Esophagus muscularis mucosa (tissue), 4 donors: ENCODE results near the gene KIF23. TPM values are rescaled to one million over a fixed set of nuclear protein-coding genes. Genes with fewer than 3 reads are reported as not detected.

Experiments used
- DNase-seq: peaks from one replicate; pipeline ENCODE4 v3.0.0-alpha.2; 2017; ENCODE audit errors: extremely low spot score
- H3K27ac ChIP-seq, 4 donors: fragments of 200-600 bp; sonication (generic); replicated peaks in 1 of 4; 1 replicate in 3 of 4; 2 replicates in 1 of 4; pipeline ENCODE4 v1.5.1; 2016 to 2019; ENCODE audit warnings: mild to moderate bottlenecking in 1 of 4
- H3K27me3 ChIP-seq, 4 donors: fragments of 200-600 bp; sonication (generic); one replicate each; pipeline versions ENCODE4 v1.5.1 to v1.6.0; 2016 to 2019
- H3K36me3 ChIP-seq, 4 donors: fragments of 200-600 bp; sonication (generic); one replicate each; pipeline ENCODE4 v1.5.1; 2016 to 2019
- H3K4me1 ChIP-seq, 4 donors: fragments of 200-600 bp; sonication (generic); one replicate each; pipeline ENCODE4 v1.5.1; 2016 to 2019
- H3K4me3 ChIP-seq, 4 donors: fragments of 200-600 bp; sonication (generic); 1 replicate in 2 of 4; 2 replicates in 2 of 4; pipeline ENCODE4 v1.5.1; 2016 to 2019; ENCODE audit warnings: mild to moderate bottlenecking in 4 of 4, moderate library complexity in 1 of 4
- H3K9me3 ChIP-seq, 4 donors: fragments of 200-600 bp; sonication (generic); 1 replicate in 3 of 4; 2 replicates in 1 of 4; pipeline ENCODE4 v1.5.1; 2016 to 2019
- EP300 ChIP-seq: sonication (generic); formaldehyde crosslinking; IDR thresholded peaks from one replicate; pipeline ENCODE4 v1.6.1; 2017; ENCODE audit warnings: antibody characterized with exemption
- POLR2A ChIP-seq: fragments of 450-650 bp; IDR thresholded peaks from one replicate; pipeline ENCODE4 v1.6.1; 2017; ENCODE audit warnings: antibody characterized with exemption, moderate library complexity, mild to moderate bottlenecking, low read depth
- POLR2AphosphoS5 ChIP-seq, 2 donors: sonication (generic); formaldehyde crosslinking; IDR thresholded peaks; one replicate each; pipeline ENCODE4 v1.6.1; 2017; ENCODE audit warnings: antibody characterized with exemption in 2 of 2
- WGBS: methylation state at CpG from one replicate; pipeline ENCODE4 v1.1.5; 2018; 5-methylcytosine and 5-hydroxymethylcytosine counted together
- intact Hi-C: fragments of 100-400 bp; cut with DNase I; formaldehyde crosslinking; loops from one replicate; pipeline ENCODE4 v1.15.1; 2023
- total RNA-seq, 4 donors: library from RNA; depleted of rRNA; stranded (reverse); fragments of >200 nt; gene quantifications; one replicate each; pipeline versions ENCODE4 v1.1.0 to v1.2.1, GENCODE V29; 2016
- TF ChIP-seq, protein P1 (sequence below), 3 experiments: fragments of 200-600 bp in 2 of 3; fragments of 450-650 bp in 1 of 3; sonication (generic) in 2 of 3; IDR thresholded peaks; one replicate each; pipeline ENCODE4 v1.5.1; 2017 to 2019; ENCODE audit warnings: antibody characterized with exemption in 3 of 3, mild to moderate bottlenecking in 2 of 3, moderate library complexity in 1 of 3

KIF23 gene
- total RNA-seq, 4 donors from 2014 or later: 1.7 to 7.1 (median 4.9) TPM

GRCh38 chr15:69390575-69390974, 23.6 kb upstream of the KIF23 start:
- Histone ChIP-seq H3K4me3 (no peak overlapping the region), H3K36me3 (no peaks in the 10 kb centered on the region), H3K4me1 (peaks cover 7 to 10% (median 10%) of the 10 kb centered on the region in 4 donors), H3K9me3 (no peaks in the 10 kb centered on the region), H3K27ac (no peak overlapping the region), H3K27me3 (peaks cover 0 to 9% (median 0%) of the 10 kb centered on the region in 4 donors)
- 83% methylated on average over 2 of the region's 2 CpGs for WGBS
- intact Hi-C loops: loop anchor here (10.0 kb wide), 1 partner anchor 126 kb away; no protein-coding TSS in a partner anchor
- TF ChIP-seq POLR2AphosphoS5 (IDR thresholded peaks at IDR 0.05) (no peak), EP300 (no peak), POLR2A (no peak)
- TF ChIP-seq, protein P1, sequence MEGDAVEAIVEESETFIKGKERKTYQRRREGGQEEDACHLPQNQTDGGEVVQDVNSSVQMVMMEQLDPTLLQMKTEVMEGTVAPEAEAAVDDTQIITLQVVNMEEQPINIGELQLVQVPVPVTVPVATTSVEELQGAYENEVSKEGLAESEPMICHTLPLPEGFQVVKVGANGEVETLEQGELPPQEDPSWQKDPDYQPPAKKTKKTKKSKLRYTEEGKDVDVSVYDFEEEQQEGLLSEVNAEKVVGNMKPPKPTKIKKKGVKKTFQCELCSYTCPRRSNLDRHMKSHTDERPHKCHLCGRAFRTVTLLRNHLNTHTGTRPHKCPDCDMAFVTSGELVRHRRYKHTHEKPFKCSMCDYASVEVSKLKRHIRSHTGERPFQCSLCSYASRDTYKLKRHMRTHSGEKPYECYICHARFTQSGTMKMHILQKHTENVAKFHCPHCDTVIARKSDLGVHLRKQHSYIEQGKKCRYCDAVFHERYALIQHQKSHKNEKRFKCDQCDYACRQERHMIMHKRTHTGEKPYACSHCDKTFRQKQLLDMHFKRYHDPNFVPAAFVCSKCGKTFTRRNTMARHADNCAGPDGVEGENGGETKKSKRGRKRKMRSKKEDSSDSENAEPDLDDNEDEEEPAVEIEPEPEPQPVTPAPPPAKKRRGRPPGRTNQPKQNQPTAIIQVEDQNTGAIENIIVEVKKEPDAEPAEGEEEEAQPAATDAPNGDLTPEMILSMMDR (IDR thresholded peaks at IDR 0.05): no peak
- no peak for DNase-seq

DNA sequence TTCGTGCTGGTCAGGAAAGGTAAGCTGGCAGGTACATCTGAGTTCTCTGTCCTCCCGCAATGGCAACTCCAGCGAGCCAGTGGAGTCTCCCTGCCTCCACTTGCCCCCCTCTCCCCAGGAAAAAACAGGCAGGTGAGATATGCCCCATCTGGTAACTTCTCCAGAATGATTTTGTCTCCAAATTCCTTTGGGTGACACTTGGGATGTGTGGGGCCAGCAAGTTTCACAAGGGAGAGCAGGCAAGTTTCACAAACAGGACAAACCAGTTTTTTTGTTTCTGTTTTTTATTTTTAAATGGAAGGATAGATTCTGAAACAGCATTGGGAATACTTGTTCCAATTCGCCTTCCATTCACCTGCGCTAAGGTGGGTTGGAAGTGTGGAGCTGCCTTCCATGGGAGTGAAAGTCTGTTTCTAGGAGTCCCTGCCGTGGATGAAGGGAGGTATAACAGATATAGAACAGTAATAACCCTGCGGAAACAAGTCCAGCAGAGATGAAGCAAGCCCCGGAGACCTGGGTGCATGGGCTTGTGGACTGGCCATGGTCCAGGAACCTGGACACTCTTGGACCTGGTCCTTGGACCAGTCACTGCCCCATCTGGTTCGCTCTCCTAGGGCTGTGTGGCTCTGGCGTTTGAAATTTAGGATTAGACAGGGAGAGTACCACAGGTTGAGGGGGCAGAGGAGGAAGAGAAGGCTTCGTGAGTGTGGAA, 22.9 kb upstream of the KIF23 start:
- intact Hi-C loops: loop anchor here (10.0 kb wide), 1 partner anchor 126 kb away; no protein-coding TSS in a partner anchor

DNA sequence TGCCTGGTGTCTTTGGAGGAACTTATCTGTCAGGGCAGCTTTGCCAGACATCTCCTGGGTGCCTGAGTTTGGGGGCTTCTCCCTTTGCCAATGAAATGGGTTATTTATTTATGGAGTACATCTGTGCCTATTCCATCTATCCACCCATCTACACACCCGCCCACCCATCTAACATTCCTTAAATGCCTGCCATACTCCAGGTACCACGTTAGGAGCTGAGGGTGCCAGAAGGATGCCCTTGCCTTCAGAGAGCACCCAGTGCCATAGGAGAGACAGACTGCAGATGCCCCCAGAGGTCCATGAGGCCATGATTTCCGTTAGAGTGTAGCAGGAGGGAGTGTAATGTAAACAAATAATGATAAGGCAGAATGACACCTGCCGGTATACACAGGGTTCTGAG, 21.8 kb upstream of the KIF23 start:
- DNase-seq: no peak
- Histone ChIP-seq H3K27ac (no peak overlapping the region), H3K4me3 (no peak overlapping the region), H3K9me3 (no peaks in the 10 kb centered on the region), H3K4me1 (peaks cover 7 to 10% (median 10%) of the 10 kb centered on the region in 4 donors), H3K27me3 (peaks cover 0 to 10% (median 0%) of the 10 kb centered on the region in 4 donors), H3K36me3 (no peaks in the 10 kb centered on the region)
- intact Hi-C loops: loop anchor here (10.0 kb wide), 1 partner anchor 128 kb away; no protein-coding TSS in a partner anchor
- 73% methylated on average over 4 of the region's 4 CpGs for WGBS
- TF ChIP-seq, protein P1 (IDR thresholded peaks at IDR 0.05): no peak
- no peak for TF ChIP-seq POLR2AphosphoS5 (IDR thresholded peaks at IDR 0.05)
- no peak for TF ChIP-seq POLR2A
- no peak for TF ChIP-seq EP300

More for the DNA sequence above, 22.9 kb upstream of the KIF23 start:
- no peak overlapping the region for H3K4me3 ChIP-seq
- TF ChIP-seq, protein P1 (IDR thresholded peaks at IDR 0.05): no peak
- TF ChIP-seq POLR2AphosphoS5 (IDR thresholded peaks at IDR 0.05) (no peak), EP300 (no peak), POLR2A (no peak)
- 91% methylated on average over 10 of the region's 11 CpGs for WGBS
- H3K9me3 ChIP-seq: no peaks in the 10 kb centered on the region
- no peak for DNase-seq
- H3K4me1 ChIP-seq: peaks cover 7 to 10% (median 10%) of the 10 kb centered on the region in 4 donors
- peaks cover 0 to 10% (median 0%) of the 10 kb centered on the region in 4 donors for H3K27me3 ChIP-seq
- H3K27ac ChIP-seq: no peak overlapping the region
- H3K36me3 ChIP-seq: no peaks in the 10 kb centered on the region

DNA sequence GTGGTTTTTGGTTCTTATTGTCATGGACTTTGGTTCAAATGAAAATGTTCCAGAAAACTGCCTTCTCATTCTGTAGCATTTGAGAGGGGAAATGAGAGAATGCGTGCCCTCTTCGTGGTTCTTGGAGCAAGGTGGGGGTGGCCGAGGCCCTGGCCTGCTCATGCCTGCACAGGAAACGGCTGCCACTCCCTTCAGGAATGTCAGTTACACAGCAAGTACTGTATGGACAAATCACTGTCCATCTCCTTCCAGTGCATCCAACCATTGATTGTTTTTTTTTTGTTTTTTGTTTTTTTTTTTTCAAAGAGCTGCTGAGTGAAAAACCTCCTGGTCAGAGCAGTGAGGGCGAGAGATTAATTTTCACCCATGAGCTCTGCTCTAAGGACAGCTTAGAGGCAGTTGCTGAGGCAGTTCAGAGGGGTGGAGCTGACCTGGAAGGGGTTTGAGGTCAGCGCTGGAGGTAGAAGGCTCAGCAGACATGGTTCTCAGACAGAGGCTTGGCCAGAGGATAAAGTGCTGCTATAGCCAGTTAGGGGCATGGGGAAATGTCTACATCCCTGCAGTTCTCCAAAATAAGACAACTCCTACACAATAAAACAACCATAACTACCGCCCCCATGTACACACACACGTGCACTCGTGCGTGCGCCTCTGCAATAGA, 20.2 kb upstream of the KIF23 start:
- 63% methylated on average over 11 of the region's 11 CpGs for WGBS
- DNase-seq: no peak
- Histone ChIP-seq H3K27me3 (peaks cover 0 to 10% (median 0%) of the 10 kb centered on the region in 4 donors), H3K36me3 (no peaks in the 10 kb centered on the region), H3K4me3 (no peak overlapping the region), H3K9me3 (no peaks in the 10 kb centered on the region), H3K4me1 (peaks cover 7 to 10% (median 10%) of the 10 kb centered on the region in 4 donors), H3K27ac (no peak overlapping the region)
- TF ChIP-seq POLR2A (no peak), EP300 (no peak), POLR2AphosphoS5 (IDR thresholded peaks at IDR 0.05) (no peak)
- TF ChIP-seq, protein P1 (IDR thresholded peaks at IDR 0.05): no peak
- intact Hi-C loops: loop anchor here (2.0 to 10.0 kb wide), 2 partner anchors 129 to 233 kb away; partner anchors contain the start of gene GLCE
